NOMO-1 treated with dmso at 0.1 percent for 144 hours (cell line): ENCODE data around the gene ENKD1.

ENCODE experiments used
- DNase-seq: peaks from one replicate; lab custom pipeline; 2025; ENCODE audit not compliant: unreplicated experiment; lab: John Stamatoyannopoulos, UW

The ENKD1 gene

DNA sequence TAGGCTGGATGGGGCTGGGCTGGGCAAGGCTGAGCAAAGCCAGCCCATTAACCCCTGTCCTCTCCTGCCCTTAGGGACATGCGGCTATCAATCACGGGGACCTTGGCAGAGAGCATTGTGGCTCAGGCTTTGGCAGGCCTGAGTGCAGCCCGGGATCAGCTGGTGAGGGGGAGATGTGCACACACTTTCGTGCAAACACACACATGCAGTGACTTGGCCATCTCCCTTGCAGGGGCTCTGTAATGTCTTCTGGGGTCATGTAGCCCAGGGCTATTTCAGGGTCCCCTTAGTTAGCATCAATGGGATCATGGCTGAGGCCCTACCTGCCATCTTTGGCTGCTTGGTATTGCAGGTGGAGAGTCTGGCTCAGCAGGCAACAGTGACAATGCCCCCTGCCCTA is 14.7 kb downstream of the ENKD1 start:
- no peak for DNase-seq

DNA sequence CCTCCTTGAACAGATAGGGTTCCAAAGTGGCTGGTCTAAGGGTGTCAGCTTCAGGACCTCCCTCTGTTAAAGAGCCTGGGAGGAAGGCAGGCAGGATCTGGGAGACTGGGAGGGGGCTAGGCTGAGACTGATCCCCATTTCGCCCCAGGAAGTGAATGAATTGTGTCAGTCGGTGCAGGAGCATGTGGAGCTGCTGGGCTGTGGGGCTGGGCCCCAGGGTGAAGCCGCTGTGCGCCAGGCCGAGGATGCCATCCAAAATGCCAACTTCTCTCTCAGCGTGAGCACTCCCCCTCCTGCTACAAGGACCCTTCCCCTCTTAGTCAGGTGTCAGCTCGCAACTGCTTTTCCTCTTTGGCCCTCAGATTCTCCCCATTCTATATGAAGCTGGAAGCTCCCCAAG is 15.5 kb downstream of the ENKD1 start:
- no peak for DNase-seq

GRCh38 chr16:67650023-67650422 is 16.5 kb downstream of the ENKD1 start:
- no peak for DNase-seq

- DNase-seq, result no peak
These were observed 17.0 kb downstream of the ENKD1 start for GRCh38 chr16:67649494-67649931.

GRCh38 chr16:67648764-67649407 is 17.7 kb downstream of the ENKD1 start:
- DNase-seq, result no peak

DNA sequence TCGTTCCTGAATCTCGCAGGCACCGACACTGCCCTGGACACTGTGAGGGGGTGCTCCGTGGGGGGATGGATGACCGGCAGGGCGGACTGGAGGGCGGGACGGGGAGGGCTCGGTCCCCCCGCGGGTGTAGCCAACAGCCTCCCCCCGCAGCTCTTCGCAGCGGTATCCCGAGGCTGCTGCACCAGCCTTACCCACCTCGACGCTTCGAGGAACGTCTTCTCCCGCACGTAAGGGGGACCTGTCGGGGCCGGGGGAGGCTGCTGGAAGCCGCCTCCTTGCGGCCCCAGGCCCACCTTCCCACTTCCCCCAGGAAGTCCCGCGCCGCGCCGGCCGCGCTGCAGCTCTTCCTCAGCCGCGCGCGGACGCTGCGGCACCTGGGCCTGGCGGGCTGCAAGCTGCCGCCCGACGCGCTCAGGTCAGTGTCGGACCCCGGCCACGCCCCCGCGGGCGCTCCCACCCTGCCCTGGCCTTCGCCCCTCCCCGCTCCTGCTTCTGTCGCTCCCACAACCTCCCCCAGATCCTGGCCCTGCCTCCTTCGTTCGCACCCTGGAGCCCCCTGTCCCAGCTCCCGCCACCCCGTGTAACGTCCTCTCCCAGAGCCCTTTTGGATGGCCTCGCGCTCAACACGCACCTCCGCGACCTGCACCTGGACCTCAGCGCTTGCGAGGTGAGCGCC is 18.3 kb downstream of the ENKD1 start:
- no peak for DNase-seq

DNA sequence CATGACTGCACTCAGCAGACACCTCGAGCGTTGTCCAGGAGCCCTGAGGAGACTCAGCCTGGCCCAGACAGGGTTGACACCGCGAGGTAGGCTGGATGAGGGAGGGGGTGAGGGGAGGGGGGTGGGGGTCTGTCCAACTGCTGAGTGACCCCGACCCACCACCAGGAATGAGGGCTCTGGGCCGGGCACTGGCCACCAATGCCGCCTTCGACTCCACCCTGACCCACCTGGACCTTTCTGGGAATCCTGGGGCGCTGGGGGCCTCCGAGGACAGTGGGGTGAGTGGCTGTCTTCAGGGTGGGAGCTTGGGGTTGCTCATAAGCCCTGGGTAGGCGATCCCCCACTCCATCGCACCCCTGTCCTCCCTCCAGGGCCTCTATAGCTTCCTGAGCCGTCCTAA is 18.9 kb downstream of the ENKD1 start:
- DNase-seq, result no peak

DNA sequence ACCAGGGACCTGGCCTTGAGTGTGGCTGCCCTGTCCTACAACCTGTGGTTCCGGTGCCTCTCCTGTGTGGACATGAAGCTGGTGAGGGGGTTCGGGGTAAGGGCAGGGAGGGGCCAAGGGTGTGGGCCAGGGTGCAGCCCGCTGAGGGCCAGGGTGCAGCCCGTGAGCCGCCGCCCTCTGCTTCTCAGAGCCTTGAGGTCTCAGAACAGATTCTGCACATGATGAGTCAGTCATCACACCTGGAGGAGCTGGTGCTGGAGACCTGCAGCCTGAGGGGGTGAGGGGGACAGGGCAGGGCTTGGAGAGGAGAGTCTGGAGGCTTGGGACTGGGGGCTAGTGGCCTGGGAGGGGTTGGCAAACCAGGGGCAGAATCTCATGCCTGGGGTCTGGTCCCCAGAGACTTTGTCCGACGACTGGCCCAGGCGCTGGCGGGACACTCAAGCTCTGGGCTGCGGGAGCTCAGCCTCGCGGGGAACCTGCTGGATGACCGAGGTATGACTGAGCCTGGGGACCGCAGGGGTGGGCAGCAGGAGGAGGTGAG is 19.4 kb downstream of the ENKD1 start:
- no peak for DNase-seq

- DNase-seq, result no peak
These were observed 21.0 kb downstream of the ENKD1 start for GRCh38 chr16:67645397-67646121.

DNA sequence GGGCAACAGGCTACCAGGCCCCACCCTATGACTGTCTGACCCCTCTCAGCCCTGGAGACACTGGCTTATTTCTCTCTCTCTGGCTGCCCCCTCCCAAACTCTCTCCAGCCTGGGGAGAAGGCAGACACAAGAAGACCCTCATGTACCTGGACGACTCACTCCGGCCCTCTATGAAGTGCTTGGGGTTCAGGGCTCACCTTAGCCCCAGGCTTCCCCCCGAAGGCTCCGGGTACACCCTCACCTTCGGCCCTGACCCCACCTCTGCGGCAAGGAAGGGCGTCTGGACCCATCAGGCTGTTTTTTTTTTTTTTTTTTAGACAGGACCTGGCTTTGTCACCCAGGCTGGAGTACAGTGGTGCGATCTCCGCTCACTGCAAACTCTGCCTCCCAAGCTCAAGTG is 22.5 kb downstream of the ENKD1 start:
- no peak for DNase-seq

GRCh38 chr16:67641779-67642708 is 24.5 kb downstream of the ENKD1 start:
- no peak for DNase-seq

- no peak for DNase-seq
These were observed 28.9 kb downstream of the ENKD1 start for GRCh38 chr16:67637625-67638024.

DNA sequence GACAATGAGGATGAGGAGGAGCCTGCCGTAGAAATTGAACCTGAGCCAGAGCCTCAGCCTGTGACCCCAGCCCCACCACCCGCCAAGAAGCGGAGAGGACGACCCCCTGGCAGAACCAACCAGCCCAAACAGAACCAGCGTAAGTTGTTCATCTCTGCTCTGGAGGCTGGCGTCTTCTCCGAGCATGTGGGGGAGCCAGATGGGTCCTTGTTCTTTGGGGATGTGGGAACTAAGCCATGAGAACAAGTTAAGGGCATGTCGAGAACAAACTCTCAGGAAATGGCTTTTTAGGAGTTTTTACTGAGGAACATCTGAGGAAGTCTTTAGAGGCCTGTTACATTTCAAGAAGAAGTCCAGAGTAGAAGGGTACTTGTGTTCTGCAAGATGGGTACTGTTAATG is 29.8 kb downstream of the ENKD1 start:
- no peak for DNase-seq

- no peak for DNase-seq
These were observed 34.0 kb downstream of the ENKD1 start for GRCh38 chr16:67632415-67633172.

DNA sequence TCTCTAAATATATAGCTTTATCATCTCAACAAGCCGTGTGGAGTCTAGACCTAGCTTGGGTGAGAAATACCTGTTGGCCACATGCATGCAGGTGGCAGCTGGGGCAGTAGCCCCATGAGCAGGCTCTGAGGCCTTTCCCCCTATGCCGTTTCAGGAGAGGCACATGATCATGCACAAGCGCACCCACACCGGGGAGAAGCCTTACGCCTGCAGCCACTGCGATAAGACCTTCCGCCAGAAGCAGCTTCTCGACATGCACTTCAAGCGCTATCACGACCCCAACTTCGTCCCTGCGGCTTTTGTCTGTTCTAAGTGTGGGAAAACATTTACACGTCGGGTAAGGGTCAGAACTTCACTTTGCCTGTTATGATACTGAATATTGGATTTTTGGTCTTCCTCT is 38.3 kb downstream of the ENKD1 start:
- no peak for DNase-seq

DNA sequence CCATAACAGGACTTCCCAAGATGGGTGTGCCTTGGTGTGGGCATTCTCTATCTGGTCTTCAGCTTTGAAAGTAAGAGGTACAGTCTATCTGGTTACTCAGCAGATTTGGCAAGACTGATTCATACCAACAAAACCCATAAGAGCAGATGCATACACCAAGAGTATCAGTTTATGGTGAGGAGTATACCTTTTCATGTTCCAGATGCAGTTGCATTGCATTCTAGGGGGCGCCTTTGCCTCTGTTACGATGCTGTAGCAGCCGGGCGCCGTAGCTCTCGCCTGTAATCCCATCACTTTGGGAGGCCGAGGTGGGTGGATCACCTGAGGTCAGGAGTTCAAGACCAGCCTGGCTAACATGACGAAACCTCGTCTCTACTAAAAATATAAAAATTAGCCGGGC is 52.7 kb downstream of the ENKD1 start:
- DNase-seq, result no peak
